ENCODE measurements around the gene CUL2. TPM values are rescaled to one million over a fixed set of nuclear protein-coding genes. Genes with fewer than 3 reads are reported as not detected.

Gene CUL2
- polyA plus RNA-seq, 1 of the 3 experiments (the other 2 are of a cell fraction): 13.1 TPM

DNA sequence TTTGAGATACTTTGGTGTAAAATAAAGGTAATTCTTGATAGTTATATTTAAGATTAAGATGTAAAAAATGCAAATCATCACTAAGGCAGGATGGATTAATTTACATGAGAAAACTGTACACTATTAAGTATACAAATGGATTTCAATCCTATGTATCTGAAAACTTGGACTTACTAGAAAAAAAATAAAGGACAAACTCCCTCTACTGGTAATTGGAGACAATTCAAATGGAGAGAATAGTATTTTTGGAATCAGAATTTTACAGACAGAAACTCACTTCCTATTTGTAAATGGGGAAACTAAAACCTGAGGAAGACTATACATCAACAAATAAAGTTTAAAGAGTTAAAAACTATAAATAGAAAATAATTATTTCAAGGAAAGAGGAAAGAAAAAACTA is 62.6 kb downstream of the CUL2 start (continued):
- TF ChIP-seq CTCF (IDR thresholded peaks at IDR 0.05): peak; percentile 73

DNA sequence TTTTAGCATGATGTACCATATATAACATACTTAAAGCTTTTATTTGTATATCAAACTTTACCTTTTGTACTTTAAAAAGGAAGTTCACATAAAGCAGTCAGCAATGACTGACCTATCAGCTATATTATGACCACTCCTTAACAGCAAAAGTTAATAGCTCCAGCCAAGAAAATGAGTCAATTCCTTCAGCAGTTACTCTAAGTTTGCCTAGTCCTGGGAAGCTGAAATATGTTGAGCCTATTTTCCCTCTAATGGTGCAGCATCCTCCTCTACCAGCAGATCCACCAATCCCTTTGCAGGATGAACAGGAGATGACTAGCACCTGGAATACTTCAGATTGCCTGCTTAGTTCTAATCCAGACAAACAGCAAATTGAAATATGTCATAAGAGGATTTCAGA is 64.2 kb downstream of the CUL2 start:
- H3K27me3 ChIP-seq (ENCODE audit: insufficient read depth): no peaks in the 10 kb centered on the region
- no peak overlapping the region for H3K4me3 ChIP-seq (ENCODE audit: low read depth in 2 of 2, low read length in 1 of 2)
- H3K36me3 ChIP-seq (replicated peaks in 1 of 2; ENCODE audit: control insufficient read depth in 1 of 2, insufficient read depth in 2 of 2, low read length in 1 of 2): peaks cover 55 to 67% of the 10 kb centered on the region in 2 experiments
- TF ChIP-seq CHD2 (IDR thresholded peaks at IDR 0.05; ENCODE audit: low read length, partially characterized antibody) (no peak), TCF12 (IDR thresholded peaks at IDR 0.05) (no peak), REST (IDR thresholded peaks at IDR 0.05; ENCODE audit: low read depth, low read length) (no peak), PBX3 (IDR thresholded peaks at IDR 0.05) (no peak), RFX5 (IDR thresholded peaks at IDR 0.05; ENCODE audit: low read length) (no peak), RAD21 (IDR thresholded peaks at IDR 0.05; ENCODE audit: low read length) (no peak), EZH2phosphoT487 (IDR thresholded peaks at IDR 0.05; ENCODE audit: borderline replicate concordance, low read depth) (no peak), GABPA (IDR thresholded peaks at IDR 0.05; ENCODE audit: low read depth) (no peak), EP300 (IDR thresholded peaks at IDR 0.05; ENCODE audit: borderline replicate concordance in 1 of 2, low read depth in 1 of 2, low read length in 1 of 2) (no peak), GATA2 (CRISPR knock-in tag; IDR thresholded peaks at IDR 0.05) (no peak), NFIC (IDR thresholded peaks at IDR 0.05; ENCODE audit: borderline replicate concordance) (no peak; the same call in 1 of the 2 replicates), USF2 (IDR thresholded peaks at IDR 0.05; ENCODE audit: borderline replicate concordance, low read depth, low read length) (no peak), SIN3A (IDR thresholded peaks at IDR 0.05; ENCODE audit: borderline replicate concordance, low read depth, low read length) (no peak), ELF1 (IDR thresholded peaks at IDR 0.05) (no peak), MXI1 (IDR thresholded peaks at IDR 0.05; ENCODE audit: low read depth, low read length) (no peak)
- TF ChIP-seq, protein P1, sequence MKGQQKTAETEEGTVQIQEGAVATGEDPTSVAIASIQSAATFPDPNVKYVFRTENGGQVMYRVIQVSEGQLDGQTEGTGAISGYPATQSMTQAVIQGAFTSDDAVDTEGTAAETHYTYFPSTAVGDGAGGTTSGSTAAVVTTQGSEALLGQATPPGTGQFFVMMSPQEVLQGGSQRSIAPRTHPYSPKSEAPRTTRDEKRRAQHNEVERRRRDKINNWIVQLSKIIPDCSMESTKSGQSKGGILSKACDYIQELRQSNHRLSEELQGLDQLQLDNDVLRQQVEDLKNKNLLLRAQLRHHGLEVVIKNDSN (IDR thresholded peaks at IDR 0.05; ENCODE audit: borderline replicate concordance, low read depth): no peak
- TF ChIP-seq, protein P2, sequence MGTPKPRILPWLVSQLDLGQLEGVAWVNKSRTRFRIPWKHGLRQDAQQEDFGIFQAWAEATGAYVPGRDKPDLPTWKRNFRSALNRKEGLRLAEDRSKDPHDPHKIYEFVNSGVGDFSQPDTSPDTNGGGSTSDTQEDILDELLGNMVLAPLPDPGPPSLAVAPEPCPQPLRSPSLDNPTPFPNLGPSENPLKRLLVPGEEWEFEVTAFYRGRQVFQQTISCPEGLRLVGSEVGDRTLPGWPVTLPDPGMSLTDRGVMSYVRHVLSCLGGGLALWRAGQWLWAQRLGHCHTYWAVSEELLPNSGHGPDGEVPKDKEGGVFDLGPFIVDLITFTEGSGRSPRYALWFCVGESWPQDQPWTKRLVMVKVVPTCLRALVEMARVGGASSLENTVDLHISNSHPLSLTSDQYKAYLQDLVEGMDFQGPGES (IDR thresholded peaks at IDR 0.05; ENCODE audit: low read depth, low read length): no peak
- H3K9ac ChIP-seq: no peak overlapping the region
- H3K9me2 ChIP-seq: no peaks in the 10 kb centered on the region; the same call in 1 of the 2 replicates
- H4K20me1 ChIP-seq (ENCODE audit: insufficient read depth): no peaks in the 10 kb centered on the region
- H3K27ac ChIP-seq (ENCODE audit: low read depth in 2 of 2, low read length in 1 of 2): peak overlapping the region in 1 of 2 experiments; percentile 25; a peak in 1 of 4 replicates
- no peaks in the 10 kb centered on the region for H3K79me2 ChIP-seq (ENCODE audit: insufficient read depth)
- ChIA-PET POLR2A (no interaction called here), CTCF (interaction anchor here (0.6 to 5.0 kb wide), 8 partner anchors 9 to 370 kb away, joined by 3 to 27 read pairs (median 5); no protein-coding TSS in a partner anchor)
- no peaks in the 10 kb centered on the region; a peak in 1 of 4 replicates for H3K4me1 ChIP-seq (ENCODE audit: control insufficient read depth in 1 of 2, insufficient read depth in 2 of 2, low read depth in 1 of 2, low read length in 1 of 2)
- H2AFZ ChIP-seq (ENCODE audit: low read depth): no peak overlapping the region
- no peaks in the 10 kb centered on the region for H3K9me3 ChIP-seq
- H3F3A ChIP-seq (replicated peaks; ENCODE audit: insufficient read depth): peaks cover 21% of the 10 kb centered on the region
- H3K4me2 ChIP-seq: no peak overlapping the region
- no peak for DNase-seq

All from SK-N-SH (cell line).